Endothelial cell of hepatic sinusoid (primary cell): ENCODE data around the gene PGM1.

Experiments
- in situ Hi-C: cut with HindIII; loops from 2 replicates; pipeline ENCODE4 v1.10.0; 2017; ENCODE audit warnings: low sequenced_read_pairs

PGM1 gene

GRCh38 chr1:63600248-63600647 lies 7.0 kb downstream of the PGM1 start:
- in situ Hi-C loops = no loop called here

GRCh38 chr1:63601061-63601460 lies 7.8 kb downstream of the PGM1 start:
- in situ Hi-C loops = no loop called here

GRCh38 chr1:63601463-63601862 lies 8.3 kb downstream of the PGM1 start:
- in situ Hi-C loops = no loop called here

- in situ Hi-C loops = no loop called here
Observed at GRCh38 chr1:63601912-63602311, 8.7 kb downstream of the PGM1 start.

GRCh38 chr1:63602629-63603028 lies 9.4 kb downstream of the PGM1 start:
- in situ Hi-C loops = no loop called here

GRCh38 chr1:63603810-63604209 lies 10.6 kb downstream of the PGM1 start:
- in situ Hi-C loops = no loop called here

- in situ Hi-C loops = no loop called here
Observed at GRCh38 chr1:63607322-63607721, 14.1 kb downstream of the PGM1 start.

- in situ Hi-C loops = loop anchor here (5.0 kb wide), 1 partner anchor 621 kb away; no protein-coding TSS in a partner anchor
Observed at GRCh38 chr1:63611231-63611630, 18.0 kb downstream of the PGM1 start.

GRCh38 chr1:63612564-63612963 lies 19.4 kb downstream of the PGM1 start:
- in situ Hi-C loops = loop anchor here (5.0 kb wide), 1 partner anchor 620 kb away; no protein-coding TSS in a partner anchor

- in situ Hi-C loops = loop anchor here (5.0 kb wide), 1 partner anchor 619 kb away; no protein-coding TSS in a partner anchor
Observed at GRCh38 chr1:63612971-63613370, 19.8 kb downstream of the PGM1 start.

- in situ Hi-C loops = no loop called here
Observed at GRCh38 chr1:63615768-63616420, 22.7 kb downstream of the PGM1 start.

- in situ Hi-C loops = no loop called here
Observed at GRCh38 chr1:63617450-63617849, 24.2 kb downstream of the PGM1 start.

GRCh38 chr1:63618011-63618410 lies 24.8 kb downstream of the PGM1 start:
- in situ Hi-C loops = no loop called here

GRCh38 chr1:63619558-63619957 lies 26.3 kb downstream of the PGM1 start:
- in situ Hi-C loops = no loop called here

GRCh38 chr1:63620671-63621070 lies 27.5 kb downstream of the PGM1 start:
- in situ Hi-C loops = no loop called here

- in situ Hi-C loops = no loop called here
Observed at GRCh38 chr1:63621075-63621474, 27.9 kb downstream of the PGM1 start.

GRCh38 chr1:63621698-63622097 lies 28.5 kb downstream of the PGM1 start:
- in situ Hi-C loops = no loop called here

GRCh38 chr1:63622849-63623566 lies 29.8 kb downstream of the PGM1 start:
- in situ Hi-C loops = no loop called here

GRCh38 chr1:63623952-63624351 lies 30.7 kb downstream of the PGM1 start:
- in situ Hi-C loops = no loop called here

GRCh38 chr1:63624911-63625310 lies 31.7 kb downstream of the PGM1 start:
- in situ Hi-C loops = no loop called here

- in situ Hi-C loops = no loop called here
Observed at GRCh38 chr1:63626222-63626621, 33.0 kb downstream of the PGM1 start.

- in situ Hi-C loops = no loop called here
Observed at GRCh38 chr1:63628607-63629006, 35.4 kb downstream of the PGM1 start.
